HG03342 (cell line): Measurements from ENCODE around the gene CD24.
"Not testable (repeated sequence)": the region's sequence is repeated elsewhere in the genome, so short reads cannot be mapped to it uniquely, and the experiment has no call there.

ENCODE experiments used
- ATAC-seq: cut with Tn5 transposase; IDR thresholded peaks from one replicate; pipeline ENCODE4 v1.9.1; 2021; ENCODE audit warnings: mild to moderate bottlenecking, moderate library complexity; ENCODE audit not compliant: unreplicated experiment

CD24 gene, protein sequence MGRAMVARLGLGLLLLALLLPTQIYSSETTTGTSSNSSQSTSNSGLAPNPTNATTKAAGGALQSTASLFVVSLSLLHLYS

DNA sequence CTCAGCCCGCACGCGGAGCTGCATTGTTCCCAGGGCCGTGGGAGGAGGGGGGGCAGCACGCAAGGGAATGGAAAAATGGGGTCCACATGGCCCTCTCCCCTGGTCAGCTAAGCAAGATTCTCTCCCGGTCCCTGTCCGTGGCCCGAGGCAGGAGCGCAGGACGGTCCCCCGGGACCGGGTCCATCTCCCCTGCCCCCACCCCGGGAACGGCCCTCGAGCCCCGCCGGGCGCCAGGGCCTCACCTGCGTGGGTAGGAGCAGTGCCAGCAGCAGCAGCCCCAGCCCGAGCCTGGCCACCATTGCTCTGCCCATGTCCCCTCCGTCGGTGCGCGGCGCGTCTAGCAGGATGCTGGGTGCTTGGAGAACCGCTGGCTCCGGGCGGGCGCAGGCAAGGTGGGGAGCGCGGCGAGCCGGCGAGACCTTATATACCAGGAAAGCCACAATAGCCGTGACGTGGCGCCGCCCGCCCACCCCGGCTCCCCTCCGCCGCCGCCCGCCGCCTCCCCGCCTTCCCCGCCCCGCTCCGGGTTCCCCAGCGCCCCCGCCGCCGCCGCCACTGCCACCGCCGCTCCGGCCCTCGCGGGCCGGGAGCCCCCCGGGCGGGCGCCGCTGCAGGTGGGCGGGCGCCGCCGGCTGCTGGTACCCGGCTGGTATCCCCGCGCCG is at the start of gene CD24:
TSS of gene CD24 (minus strand) at position 394 of the 663 bp plus-strand sequence. CDS start at position 311, 83 bp downstream.
- peak; percentile 17 for ATAC-seq

- no peak for ATAC-seq
Measured at GRCh38 chr6:107021446-107022185, 47.1 kb upstream of the CD24 start.

DNA sequence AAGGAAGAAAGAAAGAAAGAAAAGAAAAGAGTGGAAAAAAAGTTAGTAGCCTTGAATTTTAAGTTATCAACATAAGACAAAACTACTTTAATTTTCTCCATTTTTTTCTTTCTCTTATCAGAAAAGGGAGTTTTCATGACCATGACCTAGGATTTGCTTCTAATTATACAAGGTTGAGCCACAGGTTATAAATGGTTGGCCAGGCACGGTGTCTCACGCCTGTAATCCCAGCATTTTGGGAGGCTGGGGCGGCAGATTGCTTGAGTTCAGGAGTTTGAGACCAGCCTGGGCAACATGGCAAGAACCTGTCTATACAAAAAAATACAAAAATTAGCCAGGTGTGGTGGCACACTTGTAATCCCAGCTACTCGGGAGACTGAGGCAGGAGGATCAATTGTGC is 45.7 kb upstream of the CD24 start:
- no peak for ATAC-seq

DNA sequence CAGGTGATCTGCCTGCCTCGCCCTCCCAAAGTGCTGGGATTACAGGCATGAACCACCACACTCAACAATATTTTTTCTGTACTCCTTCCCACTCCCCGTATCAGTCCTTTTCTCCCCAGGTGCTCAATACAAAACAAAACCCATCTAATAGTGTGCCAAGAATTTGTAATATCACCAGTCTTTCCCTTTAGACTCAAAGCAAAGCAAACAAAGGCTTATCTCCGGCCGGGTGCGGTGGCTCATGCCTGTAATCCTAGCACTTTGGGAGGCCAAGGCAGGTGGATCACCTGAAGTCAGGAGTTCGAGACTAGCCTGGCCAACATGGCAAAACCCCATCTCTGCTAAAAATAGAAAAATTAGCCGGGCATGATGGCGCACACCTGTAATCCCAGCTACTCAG is 45.1 kb upstream of the CD24 start:
- ATAC-seq: not testable (repeated sequence)

DNA sequence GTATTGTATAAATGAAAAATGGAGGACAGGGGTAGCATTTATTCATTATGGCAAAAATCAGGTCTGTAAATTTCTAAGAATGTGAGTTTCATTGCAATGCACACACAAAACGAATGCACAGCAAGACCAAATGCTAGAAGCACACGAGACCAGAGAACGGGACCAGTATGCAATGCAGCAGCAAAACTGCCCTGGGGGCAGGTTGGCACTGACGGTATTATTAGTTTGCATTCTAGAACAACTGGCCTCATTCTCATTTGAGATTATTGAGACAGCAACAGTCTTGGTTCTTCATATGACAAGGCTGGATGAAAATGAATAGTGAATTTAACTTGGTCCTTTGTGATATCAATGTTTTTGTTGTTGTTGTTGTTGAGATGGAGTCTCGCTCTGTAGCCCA is 44.5 kb upstream of the CD24 start:
- no peak for ATAC-seq

DNA sequence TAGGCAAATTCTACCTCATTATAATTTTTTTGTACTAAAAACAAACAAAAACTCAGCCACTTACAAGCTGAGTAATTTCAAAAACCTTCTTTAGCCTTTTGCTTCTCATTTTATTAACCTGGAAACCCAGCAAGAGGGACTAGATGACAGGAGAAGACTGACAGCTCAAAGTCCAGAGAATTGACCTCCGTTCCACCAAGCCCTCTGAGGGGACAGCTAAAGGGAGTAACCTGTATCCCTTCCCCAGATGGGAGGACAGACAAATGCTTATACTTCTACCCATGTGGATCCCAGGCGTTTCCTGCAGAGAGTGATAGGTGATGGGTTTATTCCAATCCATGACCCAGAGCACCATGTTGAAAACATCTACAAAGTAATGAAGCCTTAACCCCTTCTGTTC is 35.0 kb upstream of the CD24 start:
- ATAC-seq: no peak

DNA sequence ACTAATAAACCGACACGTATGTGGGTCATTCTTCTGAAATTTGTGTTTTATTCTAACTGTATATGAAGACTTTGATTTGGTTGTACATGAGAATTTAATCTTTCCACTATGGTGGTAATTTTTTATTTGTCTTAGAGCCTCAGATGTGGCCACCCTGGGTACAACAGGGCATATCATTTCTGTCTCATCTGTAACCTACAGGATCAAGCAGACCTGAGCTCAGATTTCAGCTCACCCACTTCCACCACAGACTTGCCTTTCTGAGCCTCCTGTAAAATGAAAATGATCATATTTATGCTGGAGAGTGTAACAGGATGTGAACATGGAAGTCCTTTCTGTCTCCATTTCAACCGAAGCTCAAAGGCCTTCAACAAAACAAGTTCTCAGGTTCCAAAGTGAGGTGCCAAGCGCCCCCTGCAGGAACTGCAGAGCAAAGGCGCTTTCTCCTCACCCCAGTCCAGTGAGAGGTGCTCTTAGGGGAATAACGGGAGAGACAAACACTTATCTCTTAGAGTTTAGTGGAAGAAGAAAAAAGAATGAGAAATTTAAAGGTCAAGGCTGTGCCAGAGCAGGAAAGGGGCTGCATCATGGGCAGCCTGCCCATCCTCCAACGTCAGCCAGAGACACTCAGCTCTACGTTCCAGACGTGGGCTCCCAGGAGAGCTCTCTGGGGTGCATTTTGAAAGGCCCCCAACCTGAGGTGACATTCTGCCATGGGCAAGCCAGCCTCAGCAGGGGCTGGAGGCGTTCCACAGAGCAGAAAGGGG is 23.0 kb upstream of the CD24 start:
- ATAC-seq: no peak

DNA sequence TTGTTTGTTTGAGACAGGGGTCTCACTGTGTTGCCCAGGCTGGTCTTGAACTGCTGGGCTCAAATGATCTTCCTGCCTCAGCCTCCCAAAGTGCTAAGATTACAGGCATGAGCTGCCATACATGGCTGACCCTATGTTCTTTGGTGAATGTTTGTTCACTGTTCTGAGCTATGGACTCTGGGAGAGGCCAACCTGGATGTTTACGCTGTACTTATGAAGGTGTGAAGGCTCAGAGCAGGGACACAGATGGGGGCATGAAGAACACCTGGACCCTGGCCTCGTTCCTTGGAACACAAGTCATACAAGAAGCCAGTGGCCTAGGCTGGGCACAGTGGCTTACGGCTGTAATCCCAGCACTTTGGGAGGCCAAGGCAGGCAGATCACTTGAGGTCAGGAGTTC is 21.1 kb upstream of the CD24 start:
- ATAC-seq: no peak

DNA sequence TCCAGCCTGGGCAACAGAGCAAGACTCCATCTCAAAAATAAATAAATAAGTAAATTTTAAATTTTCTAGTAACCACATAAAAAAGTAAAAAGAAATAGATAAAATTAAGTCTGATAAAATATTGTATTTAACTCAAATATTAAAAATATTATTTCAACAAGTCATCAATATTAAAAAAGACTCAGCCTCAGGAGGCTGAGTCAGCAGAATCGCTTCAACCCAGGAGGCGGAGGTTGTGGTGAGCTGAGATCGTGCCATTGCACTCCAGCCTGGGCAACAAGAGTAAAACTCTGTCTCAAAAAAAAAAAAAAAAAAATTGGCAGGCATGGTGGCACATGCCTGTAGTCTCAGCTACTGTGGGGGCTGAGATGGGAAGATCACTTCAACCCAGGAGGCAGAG is 15.2 kb upstream of the CD24 start:
- not testable (repeated sequence) for ATAC-seq

- no peak for ATAC-seq
Measured at GRCh38 chr6:106988664-106989063, 14.1 kb upstream of the CD24 start.

GRCh38 chr6:106981926-106982325 is 7.4 kb upstream of the CD24 start:
- ATAC-seq: no peak

- no peak for ATAC-seq
Measured at GRCh38 chr6:106980926-106981325, 6.4 kb upstream of the CD24 start.

- peak; percentile 53 for ATAC-seq
Measured at GRCh38 chr6:106979435-106979884, 4.9 kb upstream of the CD24 start.

DNA sequence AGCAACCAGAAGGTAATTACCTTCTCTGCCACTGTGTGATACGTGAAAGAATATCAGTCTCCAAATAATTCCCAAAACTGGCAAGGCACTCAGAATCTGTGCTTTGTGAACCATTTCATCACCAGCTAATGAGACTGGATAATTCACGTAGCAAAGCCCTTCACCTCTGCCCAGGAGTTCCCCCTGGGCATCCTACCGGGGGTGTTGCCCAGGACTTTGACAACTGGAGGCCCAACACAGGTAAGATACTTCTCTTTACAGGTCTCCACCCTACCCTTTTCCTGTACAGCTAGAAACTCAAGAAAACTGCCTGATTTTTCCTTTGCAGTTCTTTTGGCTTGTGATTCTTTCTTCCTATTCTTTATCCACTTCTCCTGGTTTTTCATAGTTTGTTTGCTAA is 2.7 kb upstream of the CD24 start:
- ATAC-seq: no peak

- no peak for ATAC-seq
Measured at GRCh38 chr6:106976270-106976669, 1.7 kb upstream of the CD24 start.

DNA sequence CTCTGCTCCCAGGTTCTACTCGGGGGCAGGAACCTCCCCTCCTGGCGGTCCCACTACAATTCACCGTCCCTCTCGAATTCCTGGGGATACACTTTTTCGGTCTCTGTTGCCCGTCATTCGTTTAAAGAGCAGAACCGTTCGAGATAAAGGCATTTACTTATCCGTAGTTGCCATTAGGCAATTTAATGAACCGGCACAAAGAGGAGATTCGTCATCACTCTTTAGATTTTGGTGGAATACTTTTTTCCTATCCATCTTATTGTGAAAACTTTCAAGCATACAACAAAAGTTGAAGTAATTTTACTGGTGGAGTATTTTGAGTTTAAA is 1.2 kb upstream of the CD24 start:
- no peak for ATAC-seq

GRCh38 chr6:106974999-106975737 is 639 bp upstream of the CD24 start:
- ATAC-seq: peak; percentile 61

- ATAC-seq: no peak
Measured at GRCh38 chr6:106973836-106974335, 643 bp downstream of the CD24 start.

- ATAC-seq: no peak
Measured at GRCh38 chr6:106973018-106973835, 1.3 kb downstream of the CD24 start.

DNA sequence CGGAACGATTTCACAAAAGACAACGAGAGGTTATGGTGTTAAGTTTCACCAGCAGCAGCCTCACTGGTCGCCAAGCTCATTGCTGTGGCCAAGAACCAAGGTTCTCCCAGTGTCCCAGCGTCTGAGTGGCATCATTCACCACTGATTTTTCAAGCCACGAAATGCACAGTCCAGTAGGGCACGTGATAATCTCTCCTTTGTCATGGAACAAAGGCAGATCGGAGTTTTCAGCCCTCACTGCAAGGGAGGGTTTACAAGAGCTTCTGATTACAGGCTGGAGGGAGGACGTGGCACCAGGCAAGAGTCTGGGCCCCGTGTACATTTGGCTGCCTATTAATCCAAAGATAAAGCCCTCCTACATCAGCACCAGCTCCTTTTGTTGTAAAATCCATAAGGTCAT is 2.0 kb downstream of the CD24 start:
- no peak for ATAC-seq
